ENCODE data around the gene BPIFB1.

BPIFB1 gene

DNA sequence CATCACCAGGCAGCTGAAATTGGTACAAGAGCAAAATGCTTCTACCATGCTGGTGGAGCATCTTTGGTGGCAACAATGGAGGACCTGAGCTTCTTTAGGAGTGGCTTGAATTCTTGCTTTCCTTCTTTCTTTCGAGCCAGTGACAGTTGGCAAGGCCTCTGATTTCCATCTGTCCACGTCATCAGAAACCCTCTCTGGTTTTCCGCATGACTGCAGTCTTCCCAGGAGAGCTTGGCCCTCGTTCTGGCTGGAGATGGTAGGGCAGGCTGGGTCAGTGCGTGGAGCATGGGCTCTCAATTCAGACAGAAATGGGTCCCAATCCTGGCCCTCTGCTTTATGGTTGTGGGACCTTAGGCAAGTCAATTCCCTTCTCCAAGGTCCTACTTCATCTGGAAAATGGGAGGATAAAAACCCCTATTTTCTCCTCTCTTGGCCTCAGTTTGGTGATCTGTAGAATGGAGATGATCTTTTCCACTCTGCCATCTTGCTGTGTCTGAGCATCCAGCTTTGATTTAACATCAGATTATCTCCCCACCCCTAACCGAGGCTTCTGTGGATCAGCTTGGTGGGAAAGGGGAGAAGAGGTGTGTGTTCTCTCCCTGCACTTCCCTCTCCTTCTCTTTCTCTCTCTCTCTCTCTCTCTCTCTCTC, 3.6 kb upstream of the BPIFB1 start:
- H3K27ac ChIP-seq (replicated peaks), result no peak overlapping the region
- no peak for DNase-seq (ENCODE audit: low read depth in 1 of 2, low spot score in 1 of 2)
- H3K27me3 ChIP-seq (ENCODE audit: insufficient read depth, poor library complexity, severe bottlenecking), result no peaks in the 10 kb centered on the region
- TF ChIP-seq POLR2AphosphoS5 (IDR thresholded peaks at IDR 0.05; ENCODE audit: low read depth) (no peak), GABPA (IDR thresholded peaks at IDR 0.05; ENCODE audit: low read depth) (no peak), SPI1 (IDR thresholded peaks at IDR 0.05; ENCODE audit: borderline replicate concordance, low read depth) (no peak)
- TF ChIP-seq, protein P1, sequence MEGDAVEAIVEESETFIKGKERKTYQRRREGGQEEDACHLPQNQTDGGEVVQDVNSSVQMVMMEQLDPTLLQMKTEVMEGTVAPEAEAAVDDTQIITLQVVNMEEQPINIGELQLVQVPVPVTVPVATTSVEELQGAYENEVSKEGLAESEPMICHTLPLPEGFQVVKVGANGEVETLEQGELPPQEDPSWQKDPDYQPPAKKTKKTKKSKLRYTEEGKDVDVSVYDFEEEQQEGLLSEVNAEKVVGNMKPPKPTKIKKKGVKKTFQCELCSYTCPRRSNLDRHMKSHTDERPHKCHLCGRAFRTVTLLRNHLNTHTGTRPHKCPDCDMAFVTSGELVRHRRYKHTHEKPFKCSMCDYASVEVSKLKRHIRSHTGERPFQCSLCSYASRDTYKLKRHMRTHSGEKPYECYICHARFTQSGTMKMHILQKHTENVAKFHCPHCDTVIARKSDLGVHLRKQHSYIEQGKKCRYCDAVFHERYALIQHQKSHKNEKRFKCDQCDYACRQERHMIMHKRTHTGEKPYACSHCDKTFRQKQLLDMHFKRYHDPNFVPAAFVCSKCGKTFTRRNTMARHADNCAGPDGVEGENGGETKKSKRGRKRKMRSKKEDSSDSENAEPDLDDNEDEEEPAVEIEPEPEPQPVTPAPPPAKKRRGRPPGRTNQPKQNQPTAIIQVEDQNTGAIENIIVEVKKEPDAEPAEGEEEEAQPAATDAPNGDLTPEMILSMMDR (IDR thresholded peaks at IDR 0.05; ENCODE audit: insufficient read depth, low read length), result no peak
- TF ChIP-seq, protein P2, sequence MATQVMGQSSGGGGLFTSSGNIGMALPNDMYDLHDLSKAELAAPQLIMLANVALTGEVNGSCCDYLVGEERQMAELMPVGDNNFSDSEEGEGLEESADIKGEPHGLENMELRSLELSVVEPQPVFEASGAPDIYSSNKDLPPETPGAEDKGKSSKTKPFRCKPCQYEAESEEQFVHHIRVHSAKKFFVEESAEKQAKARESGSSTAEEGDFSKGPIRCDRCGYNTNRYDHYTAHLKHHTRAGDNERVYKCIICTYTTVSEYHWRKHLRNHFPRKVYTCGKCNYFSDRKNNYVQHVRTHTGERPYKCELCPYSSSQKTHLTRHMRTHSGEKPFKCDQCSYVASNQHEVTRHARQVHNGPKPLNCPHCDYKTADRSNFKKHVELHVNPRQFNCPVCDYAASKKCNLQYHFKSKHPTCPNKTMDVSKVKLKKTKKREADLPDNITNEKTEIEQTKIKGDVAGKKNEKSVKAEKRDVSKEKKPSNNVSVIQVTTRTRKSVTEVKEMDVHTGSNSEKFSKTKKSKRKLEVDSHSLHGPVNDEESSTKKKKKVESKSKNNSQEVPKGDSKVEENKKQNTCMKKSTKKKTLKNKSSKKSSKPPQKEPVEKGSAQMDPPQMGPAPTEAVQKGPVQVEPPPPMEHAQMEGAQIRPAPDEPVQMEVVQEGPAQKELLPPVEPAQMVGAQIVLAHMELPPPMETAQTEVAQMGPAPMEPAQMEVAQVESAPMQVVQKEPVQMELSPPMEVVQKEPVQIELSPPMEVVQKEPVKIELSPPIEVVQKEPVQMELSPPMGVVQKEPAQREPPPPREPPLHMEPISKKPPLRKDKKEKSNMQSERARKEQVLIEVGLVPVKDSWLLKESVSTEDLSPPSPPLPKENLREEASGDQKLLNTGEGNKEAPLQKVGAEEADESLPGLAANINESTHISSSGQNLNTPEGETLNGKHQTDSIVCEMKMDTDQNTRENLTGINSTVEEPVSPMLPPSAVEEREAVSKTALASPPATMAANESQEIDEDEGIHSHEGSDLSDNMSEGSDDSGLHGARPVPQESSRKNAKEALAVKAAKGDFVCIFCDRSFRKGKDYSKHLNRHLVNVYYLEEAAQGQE (IDR thresholded peaks at IDR 0.05; ENCODE audit: insufficient replicate concordance, low read depth), result no peak
- H3K4me3 ChIP-seq (replicated peaks; ENCODE audit: insufficient read depth, low read length), result no peak overlapping the region

DNA sequence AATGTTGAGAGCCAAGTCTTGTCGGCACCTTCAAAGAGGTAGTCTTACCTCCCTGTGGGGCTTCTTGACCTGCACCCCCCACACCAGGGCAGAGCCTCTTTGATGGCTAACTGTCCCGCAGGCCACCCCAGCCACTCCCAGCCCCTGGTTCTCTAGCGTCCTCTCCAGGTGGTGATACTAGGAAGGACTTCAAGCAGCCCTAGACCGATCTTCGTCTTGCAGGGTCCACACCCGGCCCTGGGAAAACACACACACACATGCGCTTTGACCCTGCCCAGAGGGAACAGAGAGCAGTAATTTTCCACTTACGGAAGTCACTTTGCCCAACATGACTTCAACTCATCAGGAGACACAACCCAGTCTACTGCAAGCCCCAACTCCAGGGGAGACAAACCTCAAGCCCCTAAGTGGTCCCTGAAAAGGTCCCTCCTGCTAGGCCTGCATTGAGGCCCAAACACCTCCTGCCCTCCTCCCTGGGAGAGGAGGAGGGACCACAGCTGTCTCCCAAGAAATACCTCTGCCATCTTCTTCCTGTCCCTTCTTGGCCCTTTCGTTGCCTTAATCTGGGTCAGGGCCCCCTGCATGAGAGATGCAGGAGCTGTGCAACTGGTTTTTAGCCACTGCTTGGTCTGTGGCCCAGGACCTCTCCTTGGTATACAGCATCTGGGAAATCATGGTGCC, 2.9 kb upstream of the BPIFB1 start:
- no peaks in the 10 kb centered on the region for H3K27me3 ChIP-seq (ENCODE audit: insufficient read depth, poor library complexity, severe bottlenecking)
- DNase-seq (ENCODE audit: low read depth in 1 of 2, low spot score in 1 of 2), result no peak
- H3K4me3 ChIP-seq (replicated peaks; ENCODE audit: insufficient read depth, low read length), result no peak overlapping the region
- H3K27ac ChIP-seq (replicated peaks), result no peak overlapping the region
- TF ChIP-seq GABPA (IDR thresholded peaks at IDR 0.05; ENCODE audit: low read depth) (no peak), POLR2AphosphoS5 (IDR thresholded peaks at IDR 0.05; ENCODE audit: low read depth) (no peak), SPI1 (IDR thresholded peaks at IDR 0.05; ENCODE audit: borderline replicate concordance, low read depth) (no peak)
- TF ChIP-seq, protein P1 (IDR thresholded peaks at IDR 0.05; ENCODE audit: insufficient read depth, low read length), result no peak
- TF ChIP-seq, protein P2 (IDR thresholded peaks at IDR 0.05; ENCODE audit: insufficient replicate concordance, low read depth), result no peak

DNA sequence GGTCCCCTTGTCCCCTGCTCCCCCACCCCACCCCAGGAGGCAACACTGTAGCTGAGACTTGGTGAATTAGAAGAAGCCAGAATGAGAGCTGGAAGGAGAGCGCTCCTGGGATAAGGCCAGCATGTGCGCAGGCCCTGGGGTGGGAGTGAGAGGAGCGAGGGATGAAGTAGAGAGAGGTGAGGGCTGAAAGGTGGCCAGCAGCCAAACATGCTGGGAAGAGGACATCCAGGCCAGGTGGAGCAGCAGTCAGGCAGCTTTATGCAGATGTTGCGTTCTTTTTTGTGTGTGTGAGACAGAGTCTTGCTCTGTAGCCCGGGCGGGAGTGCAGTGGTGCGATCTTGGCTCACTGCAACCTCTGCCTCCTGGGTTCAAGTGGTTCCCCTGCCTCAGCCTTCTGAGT, 2.2 kb upstream of the BPIFB1 start:
- no peak overlapping the region for H3K4me3 ChIP-seq (replicated peaks; ENCODE audit: insufficient read depth, low read length)
- TF ChIP-seq, protein P2 (IDR thresholded peaks at IDR 0.05; ENCODE audit: insufficient replicate concordance, low read depth), result no peak
- TF ChIP-seq GABPA (IDR thresholded peaks at IDR 0.05; ENCODE audit: low read depth) (no peak), POLR2AphosphoS5 (IDR thresholded peaks at IDR 0.05; ENCODE audit: low read depth) (no peak), SPI1 (IDR thresholded peaks at IDR 0.05; ENCODE audit: borderline replicate concordance, low read depth) (no peak)
- TF ChIP-seq, protein P1 (IDR thresholded peaks at IDR 0.05; ENCODE audit: insufficient read depth, low read length), result no peak
- no peak for DNase-seq (ENCODE audit: low read depth in 1 of 2, low spot score in 1 of 2)

More for the DNA sequence above, 2.2 kb upstream of the BPIFB1 start:
- Histone ChIP-seq H3K27me3 (ENCODE audit: insufficient read depth, poor library complexity, severe bottlenecking) (no peaks in the 10 kb centered on the region), H3K27ac (replicated peaks) (no peak overlapping the region)

Measured in HL-60 (cell line).